22Rv1 (cell line): ENCODE data around the gene SF3B2.
"Not testable (repeated sequence)": the region's sequence is repeated elsewhere in the genome, so short reads cannot be mapped to it uniquely, and the experiment has no call there.

Experiments
- ZFX ChIP-seq: fragments of 450-650 bp; IDR thresholded peaks from 2 replicates; pipeline ENCODE4 v1.6.1; 2017; ENCODE audit warnings: antibody characterized with exemption, borderline replicate concordance
- TF ChIP-seq, protein P1 (sequence below): fragments of 450-650 bp; IDR thresholded peaks from 2 replicates; pipeline ENCODE4 v1.5.1; 2017; ENCODE audit warnings: mild to moderate bottlenecking

DNA sequence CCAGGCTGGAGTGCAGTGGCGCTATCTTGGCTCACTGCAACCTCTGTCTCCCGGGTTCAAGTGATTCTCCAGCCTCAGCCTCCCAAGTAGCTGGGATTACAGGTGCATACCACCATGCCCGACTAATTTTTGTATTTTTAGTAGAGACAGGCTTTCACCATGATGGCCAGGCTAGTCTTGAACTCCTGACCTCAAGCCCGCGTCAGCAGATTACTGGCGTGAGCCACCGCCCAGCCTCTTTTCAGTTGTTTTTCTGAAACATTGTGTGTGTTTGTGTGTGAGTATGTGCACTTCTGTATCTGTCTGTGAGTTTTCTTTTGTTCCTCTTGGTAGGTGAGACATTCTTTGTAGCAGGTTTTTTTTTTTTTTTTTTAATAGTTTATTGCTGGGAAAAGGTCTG, 26.8 kb downstream of the SF3B2 start:
- TF ChIP-seq, protein P1, sequence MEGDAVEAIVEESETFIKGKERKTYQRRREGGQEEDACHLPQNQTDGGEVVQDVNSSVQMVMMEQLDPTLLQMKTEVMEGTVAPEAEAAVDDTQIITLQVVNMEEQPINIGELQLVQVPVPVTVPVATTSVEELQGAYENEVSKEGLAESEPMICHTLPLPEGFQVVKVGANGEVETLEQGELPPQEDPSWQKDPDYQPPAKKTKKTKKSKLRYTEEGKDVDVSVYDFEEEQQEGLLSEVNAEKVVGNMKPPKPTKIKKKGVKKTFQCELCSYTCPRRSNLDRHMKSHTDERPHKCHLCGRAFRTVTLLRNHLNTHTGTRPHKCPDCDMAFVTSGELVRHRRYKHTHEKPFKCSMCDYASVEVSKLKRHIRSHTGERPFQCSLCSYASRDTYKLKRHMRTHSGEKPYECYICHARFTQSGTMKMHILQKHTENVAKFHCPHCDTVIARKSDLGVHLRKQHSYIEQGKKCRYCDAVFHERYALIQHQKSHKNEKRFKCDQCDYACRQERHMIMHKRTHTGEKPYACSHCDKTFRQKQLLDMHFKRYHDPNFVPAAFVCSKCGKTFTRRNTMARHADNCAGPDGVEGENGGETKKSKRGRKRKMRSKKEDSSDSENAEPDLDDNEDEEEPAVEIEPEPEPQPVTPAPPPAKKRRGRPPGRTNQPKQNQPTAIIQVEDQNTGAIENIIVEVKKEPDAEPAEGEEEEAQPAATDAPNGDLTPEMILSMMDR = not testable (repeated sequence)
- TF ChIP-seq ZFX = not testable (repeated sequence)
